ENCODE measurements around the gene MINDY4B.

MINDY4B gene

GRCh38 chr3:150843241-150843640, 62.0 kb downstream of the MINDY4B start:
- DNase-seq = no peak

- no peak for DNase-seq
Observed at GRCh38 chr3:150840802-150841515, 64.3 kb downstream of the MINDY4B start.

- DNase-seq = no peak
Observed at GRCh38 chr3:150830745-150831144, 74.5 kb downstream of the MINDY4B start.

DNA sequence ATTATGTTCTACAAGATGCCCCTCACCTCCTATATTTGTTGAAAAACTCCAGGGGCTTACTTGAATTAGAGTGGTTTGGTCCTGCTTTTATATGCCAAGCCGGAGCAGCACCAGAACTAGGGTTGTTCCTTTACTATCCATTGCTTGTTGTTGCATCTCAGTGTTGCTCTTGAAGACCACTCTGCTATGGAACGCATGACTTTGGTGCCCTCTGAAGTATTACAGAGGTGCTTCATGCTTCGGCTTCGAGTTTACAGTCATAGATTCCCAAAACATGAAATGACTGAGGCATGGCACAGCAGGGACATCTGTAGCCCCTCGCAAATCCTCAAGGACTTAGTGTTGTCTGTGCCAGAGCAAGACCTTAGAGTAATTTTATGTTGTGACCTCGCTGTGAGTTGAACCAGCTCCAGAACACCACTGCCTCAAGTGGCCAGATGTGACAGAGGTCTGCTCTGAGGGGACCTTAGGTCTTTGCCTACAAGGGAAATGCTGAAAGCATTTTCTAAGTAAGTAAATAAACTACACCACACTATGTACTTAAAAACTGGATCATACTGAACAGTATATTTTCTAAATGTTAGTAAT, 75.1 kb downstream of the MINDY4B start:
- peak in 1 of 3 experiments; percentile 30 for DNase-seq

DNA sequence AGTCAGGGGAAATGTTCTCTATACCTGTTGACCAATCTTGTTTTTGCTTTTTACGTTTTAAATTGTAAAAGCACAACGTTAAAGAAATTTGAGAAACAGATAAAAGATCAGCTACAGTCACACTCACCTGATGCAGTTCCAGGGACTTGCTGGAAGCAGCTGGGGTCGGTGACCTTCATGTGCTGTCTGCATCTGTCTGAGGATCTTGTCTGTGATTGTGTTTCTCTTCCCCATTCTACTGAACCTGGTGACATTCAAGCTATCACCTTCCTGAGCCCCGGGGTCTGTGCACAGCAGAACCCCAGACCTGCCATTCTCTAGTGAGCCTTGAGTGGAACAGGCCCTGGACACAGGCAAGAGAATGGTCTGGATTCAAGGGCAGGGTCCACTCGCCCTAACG, 75.8 kb downstream of the MINDY4B start:
- DNase-seq = no peak

DNA sequence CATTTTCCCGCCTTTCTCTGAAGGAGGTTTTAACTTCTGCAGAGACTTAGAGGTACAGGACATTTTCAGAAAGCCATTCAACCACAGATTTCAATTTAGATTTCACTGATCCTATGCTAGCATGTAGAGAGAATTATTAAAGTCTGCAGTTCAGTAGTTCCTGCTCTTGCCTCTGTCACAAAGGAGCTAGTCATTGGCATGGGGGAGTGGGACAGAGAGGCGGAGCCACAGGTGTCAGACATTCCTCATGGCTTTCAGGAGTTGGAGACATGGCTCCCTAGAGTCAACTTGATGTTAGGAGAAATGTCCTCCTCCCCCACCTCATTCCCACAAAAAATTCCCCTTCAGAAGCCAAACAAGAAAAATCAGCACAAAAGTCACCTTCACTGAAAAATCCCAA, 76.2 kb downstream of the MINDY4B start:
- no peak for DNase-seq

DNA sequence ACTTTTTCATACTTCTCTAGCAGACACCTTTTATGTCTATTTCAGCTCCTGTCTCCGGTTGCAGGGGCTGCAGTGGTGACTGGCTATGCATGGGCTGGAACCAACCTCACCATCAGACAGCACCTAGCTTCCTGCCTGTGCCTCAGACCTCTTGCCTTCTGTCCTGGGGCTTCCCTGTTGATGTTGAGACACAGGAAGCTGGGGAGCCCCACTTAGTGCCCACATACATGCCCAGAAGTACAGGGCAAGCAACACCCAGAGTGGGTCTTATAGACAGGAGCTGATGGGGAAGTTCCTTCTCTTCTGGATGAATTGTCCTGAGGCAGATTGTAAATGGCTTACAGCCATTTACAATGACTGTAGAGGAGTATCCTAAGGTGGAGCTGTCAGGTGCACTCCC, 77.0 kb downstream of the MINDY4B start:
- no peak for DNase-seq

DNA sequence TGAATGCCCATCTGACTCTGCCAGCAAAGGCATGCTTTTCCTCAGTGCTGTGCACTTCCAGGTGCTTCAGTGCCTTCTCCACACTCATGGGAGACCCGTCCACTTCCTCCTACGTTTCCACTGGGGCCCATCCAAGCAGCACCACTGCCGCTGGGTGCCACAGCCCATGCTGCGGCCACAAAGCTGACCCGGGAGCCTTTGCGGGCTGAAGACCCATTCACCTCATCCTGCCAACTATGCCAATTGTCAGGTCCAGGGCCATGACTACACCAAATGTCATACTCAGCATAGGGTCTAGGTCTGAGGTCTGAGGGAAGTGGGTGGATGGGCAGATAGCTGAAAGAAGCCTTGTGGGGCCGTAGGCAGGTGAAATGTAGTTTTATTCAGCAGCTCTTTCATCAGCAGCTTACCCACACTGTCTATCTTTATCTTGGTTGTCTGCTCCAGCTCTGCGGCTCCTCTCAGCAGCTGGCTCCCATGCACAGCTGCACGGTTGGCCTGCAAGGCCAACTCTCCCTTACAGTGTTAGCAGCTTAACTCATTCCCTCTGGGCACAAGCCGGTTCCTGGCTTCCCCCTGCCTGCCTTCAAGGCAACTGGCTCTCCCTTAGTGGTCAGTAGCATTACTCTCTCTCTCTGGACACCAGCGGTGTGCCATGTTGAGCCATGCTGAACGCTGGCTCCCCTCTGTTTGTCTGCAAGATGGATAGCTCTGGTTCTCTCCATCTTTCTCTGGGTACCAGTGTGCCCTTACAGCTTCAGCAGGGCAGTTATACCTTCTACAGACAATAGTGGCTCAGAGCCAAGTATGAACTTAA, 78.6 kb downstream of the MINDY4B start:
- no peak for DNase-seq

GRCh38 chr3:150825916-150826377, 79.3 kb downstream of the MINDY4B start:
- no peak for DNase-seq

DNA sequence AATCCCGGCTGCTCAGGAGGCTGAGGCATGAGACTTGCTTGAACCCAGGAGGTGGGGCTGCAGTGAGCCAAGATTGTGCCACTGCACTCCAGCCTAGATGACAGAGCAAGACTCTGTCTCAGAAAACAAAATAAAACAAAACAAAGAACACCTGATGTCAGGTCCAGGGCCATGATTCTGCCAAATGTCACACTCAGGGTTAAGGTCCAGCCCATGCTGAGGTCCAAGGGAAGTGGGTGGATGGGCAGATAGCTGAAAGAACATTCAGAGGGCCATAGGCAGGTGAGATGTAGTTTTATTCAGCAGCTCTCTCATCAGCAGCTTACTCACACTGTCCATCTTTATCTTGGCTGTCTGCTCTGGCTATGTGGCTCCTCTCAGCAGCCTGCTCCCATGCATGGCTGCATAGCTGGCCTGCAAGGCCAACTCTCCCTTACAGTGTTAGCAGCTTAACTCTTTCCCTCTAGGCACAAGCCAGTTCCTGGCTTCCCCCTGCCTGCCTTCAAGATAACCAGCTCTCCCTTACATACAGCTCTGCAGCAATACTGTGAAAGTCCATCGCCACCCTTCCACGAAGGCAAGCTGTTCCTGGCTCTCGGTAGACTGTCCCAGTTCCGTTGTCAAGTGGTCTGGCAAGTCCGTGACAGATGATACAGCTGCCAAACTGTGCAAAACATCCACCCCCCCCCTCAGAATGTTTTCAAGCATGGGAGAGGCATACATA, 79.9 kb downstream of the MINDY4B start:
- no peak for DNase-seq

GRCh38 chr3:150823277-150823676, 82.0 kb downstream of the MINDY4B start:
- no peak for DNase-seq

GRCh38 chr3:150822636-150823035, 82.6 kb downstream of the MINDY4B start:
- DNase-seq = no peak

All from NCI-H1417 (cell line).